Measurements from ENCODE around the gene ETV3L. TPM values are rescaled to one million over a fixed set of nuclear protein-coding genes. Genes with fewer than 3 reads are reported as not detected.

Gene ETV3L
- total and polyA plus RNA-seq, 2 of the 8 experiments (the other 6 are each of a cell fraction or from before 2014, with no cell fraction given): 0.17 to 0.26 TPM

GRCh38 chr1:157131281-157131680 is 31.7 kb upstream of the ETV3L start:
- H3K23me2 ChIP-seq (ENCODE audit: low read depth, low read length): no peaks in the 10 kb centered on the region
- no peak overlapping the region for H2AK5ac ChIP-seq (ENCODE audit: low read depth, low read length)
- FAIRE-seq (no peak), DNase-seq (ENCODE audit: low read depth in 1 of 2, low spot score in 2 of 2) (no peak)
- H3K79me2 ChIP-seq (ENCODE audit: control insufficient read depth in 1 of 2, insufficient read depth in 2 of 2, low read length in 2 of 2): peaks cover 0 to 13% of the 10 kb centered on the region in 2 experiments; a peak in 2 of 4 replicates
- H3K4me2 ChIP-seq (ENCODE audit: insufficient read depth in 1 of 2, low read depth in 2 of 2, low read length in 2 of 2): no peak overlapping the region
- H2BK20ac ChIP-seq (ENCODE audit: low read length): no peak overlapping the region
- H3K4me3 ChIP-seq (ENCODE audit: extremely low read depth in 1 of 4, insufficient read depth in 2 of 4, low read depth in 3 of 4, low read length in 4 of 4): no peak overlapping the region
- H3K4ac ChIP-seq (replicated peaks; ENCODE audit: insufficient read length, low read depth, low read length): no peak overlapping the region
- no peak overlapping the region for H2BK12ac ChIP-seq (ENCODE audit: low read depth, low read length)
- H2AFZ ChIP-seq (ENCODE audit: low read length): no peak overlapping the region
- POLR2A ChIA-PET (ENCODE audit: partially characterized antibody): no interaction called here
- CTCF ChIA-PET (ENCODE audit: partially characterized antibody): interaction anchor here (0.8 to 0.9 kb wide), 2 partner anchors 16 to 25 kb away, joined by 3 to 6 read pairs; no protein-coding TSS in a partner anchor
- H4K5ac ChIP-seq (ENCODE audit: insufficient read length, low read depth, low read length): no peak overlapping the region
- no peak overlapping the region for H2BK15ac ChIP-seq (ENCODE audit: low read length)
- H3K4me1 ChIP-seq (replicated peaks in 1 of 4; ENCODE audit: control insufficient read depth in 3 of 4, insufficient read depth in 4 of 4, low read length in 3 of 4): 0 out of 7 replicates have a peak, but pooled peaks cover 0 to under 1% (median 0%) of the 10 kb centered on the region in 4 experiments
- no peak overlapping the region for H3K56ac ChIP-seq (replicated peaks; ENCODE audit: insufficient read length, low read depth, low read length)
- no peak overlapping the region for H2BK120ac ChIP-seq (replicated peaks; ENCODE audit: low read depth, low read length)
- no peaks in the 10 kb centered on the region for H3K27me3 ChIP-seq (replicated peaks in 1 of 4; ENCODE audit: control insufficient read depth in 3 of 4, extremely low read depth in 1 of 4, insufficient read depth in 3 of 4, low read length in 3 of 4)
- H4K91ac ChIP-seq (replicated peaks; ENCODE audit: insufficient read length, low read length): no peak overlapping the region
- no peak overlapping the region for H4K8ac ChIP-seq (ENCODE audit: extremely low read depth, insufficient read depth, low read length)
- H3K36me3 ChIP-seq (ENCODE audit: control insufficient read depth in 2 of 4, insufficient read depth in 4 of 4, low read length in 3 of 4): peaks cover 12 to 67% (median 44%) of the 10 kb centered on the region in 4 experiments; a peak in 7 of 8 replicates
- H3K14ac ChIP-seq (ENCODE audit: insufficient read length): no peak overlapping the region
- no peak overlapping the region for H3K18ac ChIP-seq (ENCODE audit: extremely low read depth, low read length)
- H3K9me3 ChIP-seq (ENCODE audit: insufficient read depth in 2 of 2, low read depth in 1 of 2, low read length in 1 of 2): no peaks in the 10 kb centered on the region
- H3K23ac ChIP-seq (ENCODE audit: insufficient read length): no peak overlapping the region
- no peak overlapping the region for H3K27ac ChIP-seq (ENCODE audit: low read depth, low read length)
- 88% methylated on average over 4 of the region's 4 CpGs; no CpG with 5 or more reads in 1 of the 2 experiments for WGBS, 2 experiments (ENCODE audit: extremely low coverage in 1 of 2, insufficient coverage in 1 of 2, insufficient read length in 1 of 2, insufficient replicate concordance in 2 of 2, low coverage in 1 of 2, low lambda C conversion rate in 2 of 2, missing lambda C conversion rate in 1 of 2)
- H2BK5ac ChIP-seq (ENCODE audit: low read depth, low read length): no peak overlapping the region
- H3K9ac ChIP-seq (replicated peaks in 1 of 4; ENCODE audit: extremely low read depth in 1 of 4, low read depth in 3 of 4, low read length in 3 of 4): no peak overlapping the region
- H3K79me1 ChIP-seq (ENCODE audit: low read depth, low read length): peaks cover 4% of the 10 kb centered on the region; the same call in 1 of the 2 replicates
- TF ChIP-seq NANOG (IDR thresholded peaks at IDR 0.05; ENCODE audit: insufficient read depth, low read depth, low read length, poor library complexity, severe bottlenecking): no peak
- no peak for TF ChIP-seq YY1 (IDR thresholded peaks at IDR 0.05; ENCODE audit: low read depth, low read length)
- TF ChIP-seq KDM4A (IDR thresholded peaks at IDR 0.05; ENCODE audit: low read depth, low read length, severe bottlenecking): no peak
- no peak for TF ChIP-seq SIN3A (conservative IDR thresholded peaks at IDR 0.05 in 1 of 2, IDR thresholded peaks at IDR 0.05 in 1 of 2; ENCODE audit: low read depth in 1 of 2, low read length in 2 of 2)
- TF ChIP-seq TBP (IDR thresholded peaks at IDR 0.05; ENCODE audit: low read depth, low read length): no peak
- no peak for TF ChIP-seq TAF1 (IDR thresholded peaks at IDR 0.05; ENCODE audit: low read depth, low read length)
- no peak for TF ChIP-seq RBBP5 (IDR thresholded peaks at IDR 0.05; ENCODE audit: borderline replicate concordance, low read depth, low read length)
- no peak for TF ChIP-seq SP2 (IDR thresholded peaks at IDR 0.05; ENCODE audit: low read length)
- TF ChIP-seq MAX (IDR thresholded peaks at IDR 0.05): no peak
- peaks cover under 1 to 1% of the 10 kb centered on the region in 2 experiments for H4K20me1 ChIP-seq (replicated peaks in 1 of 2; ENCODE audit: control insufficient read depth in 1 of 2, insufficient read depth in 2 of 2, low read length in 2 of 2)
